Measurements from ENCODE around the gene STK39.
"Not testable (repeated sequence)": the region's sequence is repeated elsewhere in the genome, so short reads cannot be mapped to it uniquely, and the experiment has no call there.

DNA sequence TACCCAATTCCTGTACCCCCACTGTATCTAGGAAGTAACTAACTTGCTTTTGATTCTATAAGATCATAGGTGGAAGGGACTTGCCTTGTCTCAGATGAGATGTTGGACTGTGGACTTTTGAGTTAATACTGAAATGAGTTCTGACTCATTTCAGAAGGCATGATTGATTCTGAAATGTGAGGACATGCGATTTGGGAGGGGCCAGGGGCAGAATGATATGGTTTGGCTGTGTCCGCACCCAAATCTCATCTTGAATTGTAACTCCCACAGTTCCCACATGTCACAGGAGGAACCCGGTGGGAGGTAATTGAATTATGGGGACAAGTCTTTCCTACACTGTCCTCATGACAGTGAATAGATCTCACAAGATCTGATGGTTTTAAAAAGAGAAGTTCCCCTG is 165.9 kb downstream of the STK39 start:
- TF ChIP-seq, protein P1, sequence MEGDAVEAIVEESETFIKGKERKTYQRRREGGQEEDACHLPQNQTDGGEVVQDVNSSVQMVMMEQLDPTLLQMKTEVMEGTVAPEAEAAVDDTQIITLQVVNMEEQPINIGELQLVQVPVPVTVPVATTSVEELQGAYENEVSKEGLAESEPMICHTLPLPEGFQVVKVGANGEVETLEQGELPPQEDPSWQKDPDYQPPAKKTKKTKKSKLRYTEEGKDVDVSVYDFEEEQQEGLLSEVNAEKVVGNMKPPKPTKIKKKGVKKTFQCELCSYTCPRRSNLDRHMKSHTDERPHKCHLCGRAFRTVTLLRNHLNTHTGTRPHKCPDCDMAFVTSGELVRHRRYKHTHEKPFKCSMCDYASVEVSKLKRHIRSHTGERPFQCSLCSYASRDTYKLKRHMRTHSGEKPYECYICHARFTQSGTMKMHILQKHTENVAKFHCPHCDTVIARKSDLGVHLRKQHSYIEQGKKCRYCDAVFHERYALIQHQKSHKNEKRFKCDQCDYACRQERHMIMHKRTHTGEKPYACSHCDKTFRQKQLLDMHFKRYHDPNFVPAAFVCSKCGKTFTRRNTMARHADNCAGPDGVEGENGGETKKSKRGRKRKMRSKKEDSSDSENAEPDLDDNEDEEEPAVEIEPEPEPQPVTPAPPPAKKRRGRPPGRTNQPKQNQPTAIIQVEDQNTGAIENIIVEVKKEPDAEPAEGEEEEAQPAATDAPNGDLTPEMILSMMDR (optimal IDR thresholded peaks at IDR 0.05 in 1 of 3, IDR thresholded peaks at IDR 0.05 in 1 of 3, conservative IDR thresholded peaks at IDR 0.05 in 1 of 3; ENCODE audit: extremely low read depth in 1 of 3, insufficient read depth in 2 of 3, low read length in 3 of 3), result not testable (repeated sequence)
- TF ChIP-seq EZH2 (IDR thresholded peaks at IDR 0.05; ENCODE audit: low read length), result not testable (repeated sequence)
